ENCODE results near the gene WDR64.
A peak's percentile ranks its signal among the peaks of the same experiment; 100 is the strongest.
"Not testable (repeated sequence)": the region's sequence is repeated elsewhere in the genome, so short reads cannot be mapped to it uniquely, and the experiment has no call there.

Gene WDR64

GRCh38 chr1:241813768-241814320 lies 161.8 kb downstream of the WDR64 start:
- DNase-seq = no peak

DNA sequence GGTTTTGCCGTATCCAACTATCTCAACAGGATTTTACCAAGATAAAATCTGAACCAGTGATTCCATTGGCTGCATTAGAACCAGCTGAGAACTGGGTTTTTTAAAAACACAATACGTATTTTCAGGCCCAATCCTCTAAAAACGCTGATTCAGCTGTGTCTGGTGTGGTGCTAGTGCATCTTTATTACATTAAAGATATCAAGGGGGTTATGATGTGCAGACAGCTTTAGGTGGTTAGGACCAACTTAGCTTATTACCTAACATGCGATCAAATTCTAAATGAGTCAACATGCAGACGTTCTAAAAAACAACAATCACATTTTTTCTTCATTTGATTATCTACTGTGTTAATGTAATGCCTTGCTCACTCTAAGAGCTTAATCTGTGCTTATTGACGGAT lies 163.9 kb downstream of the WDR64 start:
- DNase-seq = no peak

DNA sequence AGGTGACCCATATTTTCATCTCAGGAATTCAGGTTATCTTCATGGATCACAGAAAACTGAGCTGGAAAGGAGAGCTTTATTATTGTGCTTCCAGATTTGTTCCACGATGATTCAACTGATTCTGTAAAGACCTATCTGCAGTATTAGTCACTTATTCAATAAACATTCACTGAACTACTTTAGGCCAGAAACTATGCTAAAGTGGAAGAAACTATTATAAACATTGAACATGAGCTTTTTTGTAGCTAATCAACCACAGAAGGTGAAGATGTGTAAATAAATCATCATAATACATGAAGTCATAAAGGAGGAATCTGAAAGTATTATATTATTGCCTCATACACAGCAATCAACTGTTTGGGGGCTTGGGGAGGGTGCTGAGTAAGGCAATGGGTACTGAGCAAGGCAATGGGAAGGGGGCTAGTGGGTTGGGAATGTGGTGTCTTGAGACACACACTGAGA lies 165.3 kb downstream of the WDR64 start:
- no peak for DNase-seq

GRCh38 chr1:241817956-241818612 lies 166.0 kb downstream of the WDR64 start:
- DNase-seq = no peak

GRCh38 chr1:241819340-241819866 lies 167.3 kb downstream of the WDR64 start:
- DNase-seq = no peak

GRCh38 chr1:241821363-241821762 lies 169.3 kb downstream of the WDR64 start:
- DNase-seq = no peak

DNA sequence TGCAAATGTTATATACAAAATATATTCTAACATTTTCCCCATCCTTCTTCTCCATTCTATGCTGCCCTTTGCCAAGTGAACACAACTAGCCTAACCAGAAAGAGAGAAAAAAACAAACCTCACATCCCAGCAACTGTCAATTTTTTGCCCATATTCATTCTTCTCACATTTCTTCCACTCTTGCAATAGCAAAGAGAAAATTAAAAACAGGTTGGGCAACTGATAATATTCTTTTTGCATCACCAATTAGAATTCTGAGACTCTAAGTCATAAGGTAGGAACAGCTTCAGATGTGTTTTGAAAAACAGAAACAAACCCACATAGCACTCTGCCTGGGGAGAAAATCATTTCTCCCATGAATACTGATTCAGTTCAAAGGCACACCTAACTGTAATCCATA lies 170.8 kb downstream of the WDR64 start:
- DNase-seq = no peak

- DNase-seq = no peak
Measured at GRCh38 chr1:241823925-241824324, 171.8 kb downstream of the WDR64 start.

DNA sequence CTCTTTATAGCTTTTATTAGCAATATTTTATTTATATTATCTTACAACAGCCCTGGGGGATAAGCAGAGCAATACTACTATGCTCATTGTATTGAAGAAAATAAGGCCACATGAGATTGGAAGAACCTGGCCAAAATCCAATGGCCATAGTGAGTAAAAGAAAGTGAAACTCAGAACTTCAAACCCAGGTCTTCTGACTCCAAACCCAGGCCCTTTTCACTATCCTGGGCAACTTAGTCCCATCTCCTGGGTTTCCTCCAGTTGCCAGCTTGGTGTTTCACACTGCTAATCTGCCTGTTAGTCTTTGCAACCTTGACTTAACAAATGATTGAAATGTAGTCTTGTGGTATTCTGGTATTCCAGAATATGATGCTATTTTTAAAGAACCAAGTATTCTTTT lies 173.5 kb downstream of the WDR64 start:
- no peak for DNase-seq

DNA sequence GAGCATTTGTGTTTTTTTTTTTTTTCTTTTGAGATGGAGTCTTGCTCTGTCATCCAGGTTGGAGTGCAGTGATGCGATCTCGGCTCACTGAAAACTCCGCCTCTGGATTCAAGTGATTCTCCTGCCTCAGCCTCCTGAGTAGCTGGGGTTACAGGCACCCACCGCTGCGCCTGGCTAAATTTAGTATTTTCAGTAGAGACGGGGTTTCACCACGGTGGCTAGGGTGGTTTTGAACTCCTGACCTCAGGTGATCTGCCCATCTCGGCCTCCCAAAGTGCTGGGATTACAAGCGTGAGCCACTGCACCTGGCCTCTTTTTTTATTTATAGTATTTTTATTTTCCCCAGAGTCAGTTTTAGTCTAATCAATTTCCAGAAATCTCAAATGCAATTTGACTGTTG lies 174.5 kb downstream of the WDR64 start:
- not testable (repeated sequence) for DNase-seq

DNA sequence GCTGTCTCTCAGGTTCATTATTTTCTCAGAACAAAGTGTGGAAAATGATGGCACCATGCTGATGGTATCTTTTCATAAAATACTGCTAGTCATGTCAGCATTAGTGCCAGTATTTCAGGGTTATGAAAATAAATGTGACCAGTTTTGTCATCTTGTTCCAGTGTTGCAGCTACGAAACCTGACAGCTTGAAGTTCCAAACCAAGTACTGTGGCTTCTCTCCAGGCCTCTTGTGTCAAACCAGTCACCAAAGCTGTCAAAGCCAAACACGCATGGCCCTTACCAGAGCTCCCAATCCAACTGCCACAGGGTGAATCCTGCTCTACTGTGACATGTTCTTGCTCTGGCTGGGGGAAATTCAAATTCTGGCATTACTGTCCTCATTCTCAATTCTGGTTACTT lies 175.2 kb downstream of the WDR64 start:
- DNase-seq = no peak

- peak; percentile 25 for DNase-seq
Measured at GRCh38 chr1:241828463-241829021, 176.5 kb downstream of the WDR64 start.

DNA sequence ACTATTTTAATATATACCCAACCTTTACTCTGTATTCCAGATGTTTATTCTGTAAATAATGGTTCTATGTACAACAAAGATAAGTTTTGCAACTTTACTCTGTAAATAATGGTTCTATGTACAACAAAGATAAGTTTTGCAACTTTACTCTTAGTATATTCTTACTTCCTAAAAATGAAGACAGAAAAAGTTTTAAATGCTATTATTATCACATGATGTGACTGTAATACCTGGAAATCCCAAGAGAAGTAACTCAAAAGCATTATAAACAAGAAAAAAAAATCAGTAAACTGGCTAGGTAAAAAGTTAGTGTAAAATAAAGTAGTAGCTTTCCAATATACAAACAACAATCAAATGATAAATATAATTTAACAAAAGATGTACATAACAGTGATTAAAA lies 177.4 kb downstream of the WDR64 start:
- DNase-seq = no peak

DNA sequence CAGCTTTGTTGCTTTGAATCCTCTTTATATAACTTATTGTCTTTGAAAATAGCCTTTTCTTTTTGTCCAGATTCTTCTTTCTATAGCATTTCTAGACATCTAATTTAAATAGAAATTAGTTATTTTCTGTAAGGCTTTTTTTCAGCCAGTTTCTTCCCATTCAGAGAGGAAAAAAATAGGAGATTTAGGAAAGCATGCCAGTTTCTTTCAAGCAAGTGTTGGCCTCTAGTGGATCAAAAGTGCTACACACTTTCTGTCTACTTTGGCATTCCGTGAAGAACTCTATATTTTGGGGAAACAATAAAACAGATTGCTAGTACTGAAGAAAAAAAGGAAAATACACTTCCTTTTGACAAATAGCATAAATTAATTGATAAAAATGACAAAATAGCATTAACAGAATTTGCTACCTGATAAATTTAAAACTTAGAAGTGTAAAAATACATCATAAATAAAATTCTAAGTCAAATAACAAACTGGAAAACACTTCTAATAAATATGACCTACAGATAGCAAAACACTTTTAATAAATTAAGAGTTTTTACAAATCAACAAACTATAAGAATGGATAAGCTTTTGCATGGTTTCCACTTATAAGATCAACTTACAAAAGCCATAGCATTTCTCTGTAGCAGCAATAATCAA lies 182.8 kb downstream of the WDR64 start:
- DNase-seq = peak; percentile 65

GRCh38 chr1:241836941-241837340 lies 184.9 kb downstream of the WDR64 start:
- DNase-seq = no peak

DNA sequence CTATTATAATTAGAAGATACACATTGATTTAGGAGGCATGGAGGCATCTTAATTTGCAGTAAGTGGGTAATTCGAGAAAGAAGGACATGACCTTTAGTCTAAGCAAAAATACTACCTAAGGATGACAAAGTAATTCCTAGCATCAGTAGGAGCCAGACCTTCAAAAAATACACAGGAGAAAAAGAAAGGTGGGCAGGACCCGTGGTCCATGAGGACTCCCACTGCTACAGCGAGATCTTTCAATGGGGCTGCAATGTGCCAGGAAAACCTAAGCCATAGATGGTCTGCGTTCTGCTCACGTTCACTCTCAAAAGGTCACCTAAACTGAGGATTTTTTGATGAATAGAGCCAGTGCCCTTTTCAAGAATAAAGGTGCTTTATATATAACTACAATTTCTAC lies 185.3 kb downstream of the WDR64 start:
- no peak for DNase-seq

DNA sequence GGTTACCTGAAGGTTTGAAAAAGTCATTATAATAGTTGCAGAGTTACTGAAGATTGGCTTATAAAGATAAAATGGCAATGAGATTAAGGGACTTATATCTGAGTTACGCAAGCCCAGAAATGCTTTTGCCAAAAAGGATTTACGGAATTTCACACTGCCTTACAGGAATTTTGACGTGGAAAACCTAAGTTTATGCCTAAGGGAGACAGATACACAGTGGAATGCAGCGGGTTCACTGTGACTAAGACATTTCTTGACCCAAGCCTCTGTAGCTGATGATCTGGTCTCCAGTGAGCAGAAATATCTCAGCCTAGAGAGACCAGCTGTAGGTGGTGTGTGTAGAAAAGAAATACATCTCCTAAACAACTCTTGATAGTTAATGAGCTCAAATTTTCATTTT lies 185.8 kb downstream of the WDR64 start:
- no peak for DNase-seq

DNA sequence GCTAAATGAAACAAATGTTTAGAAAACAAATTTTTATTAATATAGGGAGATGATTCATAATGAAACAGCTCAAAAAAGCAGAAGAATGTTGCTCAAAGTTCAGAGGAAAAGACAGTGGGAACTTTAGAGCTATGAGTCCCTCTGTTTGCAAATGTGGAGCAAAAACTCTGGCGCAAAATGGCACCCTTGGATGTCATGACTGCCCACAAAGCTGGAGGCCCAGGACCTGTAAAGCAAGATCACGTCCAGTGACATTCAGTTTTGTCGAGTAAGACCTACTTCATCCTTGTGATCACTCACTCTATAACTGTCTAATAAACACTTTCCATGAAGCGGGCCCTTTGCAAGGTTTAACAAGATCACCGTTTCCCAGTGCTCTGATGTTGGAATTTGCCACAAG lies 186.8 kb downstream of the WDR64 start:
- no peak for DNase-seq

GRCh38 chr1:241839369-241839979 lies 187.4 kb downstream of the WDR64 start:
- no peak for DNase-seq

DNA sequence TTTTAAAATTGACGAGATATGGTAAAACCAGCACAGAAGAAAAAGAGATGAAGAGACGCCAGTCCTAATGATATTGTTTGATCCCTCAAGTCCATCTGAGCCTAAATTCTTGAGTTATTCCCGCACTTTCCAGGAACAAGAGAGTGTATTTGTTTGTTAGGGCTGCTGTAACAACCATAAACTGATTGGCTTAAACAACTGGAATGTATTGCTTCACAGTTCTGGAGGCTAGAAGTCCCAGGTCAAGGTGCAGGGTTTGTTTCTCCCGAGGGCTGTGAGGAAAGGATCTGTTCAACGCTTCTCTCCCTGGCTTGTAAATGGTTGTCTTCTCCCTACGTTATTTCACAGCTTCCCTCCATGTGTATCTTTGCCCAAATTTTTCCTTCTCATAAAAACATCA lies 188.1 kb downstream of the WDR64 start:
- no peak for DNase-seq

GRCh38 chr1:241841691-241842090 lies 189.6 kb downstream of the WDR64 start:
- DNase-seq = peak; percentile 98

GRCh38 chr1:241842565-241842964 lies 190.5 kb downstream of the WDR64 start:
- peak; percentile 64 for DNase-seq

DNA sequence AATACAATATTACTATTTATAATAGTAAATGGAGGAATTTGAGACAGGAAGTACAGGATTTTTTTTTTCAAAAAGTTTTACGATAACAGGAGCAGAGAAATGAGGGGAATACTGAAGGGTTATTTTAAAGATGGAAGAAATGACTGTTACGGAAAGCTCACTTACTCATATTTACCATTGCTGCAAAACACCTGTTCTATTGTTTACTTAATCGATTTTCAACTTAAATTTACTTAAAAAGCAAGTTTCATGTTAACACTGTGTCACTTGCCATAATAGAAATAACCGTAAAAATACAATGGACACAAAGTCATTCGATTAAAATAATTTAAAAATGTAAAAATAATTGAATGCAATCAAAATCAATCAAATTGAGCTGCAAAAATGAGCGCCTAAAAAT lies 192.5 kb downstream of the WDR64 start:
- peak; percentile 80 for DNase-seq

GRCh38 chr1:241846375-241846774 lies 194.3 kb downstream of the WDR64 start:
- no peak for DNase-seq
